ENCODE measurements around the gene EARS2. TPM values are rescaled to one million over a fixed set of nuclear protein-coding genes. Genes with fewer than 3 reads are reported as not detected.

EARS2 gene
- total RNA-seq, 1 experiment from 2014 or later = 34.9 TPM

- intact Hi-C loops (cut with micrococcal nuclease; ENCODE audit: unreplicated experiment) = no loop called here
Measured at GRCh38 chr16:23581764-23582163, 24.6 kb upstream of the EARS2 start.

GRCh38 chr16:23580391-23580790 lies 23.2 kb upstream of the EARS2 start:
- no peak overlapping the region for H3K4me3 ChIP-seq
- no peak overlapping the region for H2AFZ ChIP-seq
- peaks cover 24% of the 10 kb centered on the region for H3F3A ChIP-seq (ENCODE audit: insufficient read depth, low read depth)
- no peak overlapping the region for H3K4me2 ChIP-seq
- no peaks in the 10 kb centered on the region for H3K9me2 ChIP-seq (ENCODE audit: insufficient read depth)
- peaks cover 6% of the 10 kb centered on the region for H3K36me3 ChIP-seq (ENCODE audit: low read depth)
- no peak for DNase-seq
- TF ChIP-seq EZH2 (IDR thresholded peaks at IDR 0.05; ENCODE audit: low read depth) (no peak), CTCF (conservative IDR thresholded peaks at IDR 0.05) (no peak)
- no TSS peak for BruUV-seq (replicated peaks)
- H3K9me3 ChIP-seq (ENCODE audit: insufficient read depth, low read depth) = no peaks in the 10 kb centered on the region; the same call in 1 of the 2 replicates
- H4K20me1 ChIP-seq (ENCODE audit: insufficient read depth) = peaks cover 5% of the 10 kb centered on the region; the same call in 1 of the 2 replicates
- ChIA-PET CTCF (no interaction called here), POLR2A (ENCODE audit: unreplicated experiment) (no interaction called here)
- H3K27me3 ChIP-seq (ENCODE audit: insufficient read depth, low read depth) = no peaks in the 10 kb centered on the region
- H3K79me2 ChIP-seq (ENCODE audit: low read depth) = no peaks in the 10 kb centered on the region
- intact Hi-C loops (cut with micrococcal nuclease; ENCODE audit: unreplicated experiment) = no loop called here
- no peak overlapping the region for H3K27ac ChIP-seq
- H3K4me1 ChIP-seq (replicated peaks; ENCODE audit: insufficient read depth) = no peaks in the 10 kb centered on the region

More at GRCh38 chr16:23581764-23582163, 24.6 kb upstream of the EARS2 start:
- Histone ChIP-seq H3K4me3 (no peak overlapping the region), H3F3A (ENCODE audit: insufficient read depth, low read depth) (peaks cover 24% of the 10 kb centered on the region), H3K79me2 (ENCODE audit: low read depth) (no peaks in the 10 kb centered on the region), H3K9me2 (ENCODE audit: insufficient read depth) (no peaks in the 10 kb centered on the region), H3K9me3 (ENCODE audit: insufficient read depth, low read depth) (no peaks in the 10 kb centered on the region; the same call in 1 of the 2 replicates), H4K20me1 (ENCODE audit: insufficient read depth) (peaks cover 17% of the 10 kb centered on the region; the same call in 1 of the 2 replicates), H3K27ac (no peak overlapping the region), H3K4me1 (replicated peaks; ENCODE audit: insufficient read depth) (no peaks in the 10 kb centered on the region), H3K4me2 (no peak overlapping the region), H3K36me3 (ENCODE audit: low read depth) (peaks cover 7% of the 10 kb centered on the region), H3K27me3 (ENCODE audit: insufficient read depth, low read depth) (no peaks in the 10 kb centered on the region), H2AFZ (no peak overlapping the region)
- POLR2A ChIA-PET (ENCODE audit: unreplicated experiment) = no interaction called here
- BruUV-seq (replicated peaks) = no TSS peak
- TF ChIP-seq EZH2 (IDR thresholded peaks at IDR 0.05; ENCODE audit: low read depth) (no peak), CTCF (conservative IDR thresholded peaks at IDR 0.05) (no peak)
- CTCF ChIA-PET = no interaction called here
- no peak for DNase-seq

- CTCF ChIA-PET = no interaction called here
- POLR2A ChIA-PET (ENCODE audit: unreplicated experiment) = no interaction called here
- H4K20me1 ChIP-seq (ENCODE audit: insufficient read depth) = peaks cover 3% of the 10 kb centered on the region; the same call in 1 of the 2 replicates
- H3K9me2 ChIP-seq (ENCODE audit: insufficient read depth) = no peaks in the 10 kb centered on the region
- H2AFZ ChIP-seq = no peak overlapping the region
- H3K79me2 ChIP-seq (ENCODE audit: low read depth) = no peaks in the 10 kb centered on the region
- H3K4me1 ChIP-seq (replicated peaks; ENCODE audit: insufficient read depth) = no peaks in the 10 kb centered on the region
- H3K4me2 ChIP-seq = no peak overlapping the region
- H3K36me3 ChIP-seq (ENCODE audit: low read depth) = peaks cover 2% of the 10 kb centered on the region
- no peak for DNase-seq
- H3K27me3 ChIP-seq (ENCODE audit: insufficient read depth, low read depth) = no peaks in the 10 kb centered on the region
- intact Hi-C loops (cut with micrococcal nuclease; ENCODE audit: unreplicated experiment) = no loop called here
- no TSS peak for BruUV-seq (replicated peaks)
- TF ChIP-seq CTCF (conservative IDR thresholded peaks at IDR 0.05) (no peak), EZH2 (IDR thresholded peaks at IDR 0.05; ENCODE audit: low read depth) (no peak)
- no peaks in the 10 kb centered on the region; the same call in 1 of the 2 replicates for H3K9me3 ChIP-seq (ENCODE audit: insufficient read depth, low read depth)
- H3F3A ChIP-seq (ENCODE audit: insufficient read depth, low read depth) = peaks cover 24% of the 10 kb centered on the region
- no peak overlapping the region for H3K4me3 ChIP-seq
- H3K27ac ChIP-seq = no peak overlapping the region
Measured at GRCh38 chr16:23579371-23579770, 22.2 kb upstream of the EARS2 start.
